ENCODE results near the gene MUC4.

The MUC4 gene

DNA sequence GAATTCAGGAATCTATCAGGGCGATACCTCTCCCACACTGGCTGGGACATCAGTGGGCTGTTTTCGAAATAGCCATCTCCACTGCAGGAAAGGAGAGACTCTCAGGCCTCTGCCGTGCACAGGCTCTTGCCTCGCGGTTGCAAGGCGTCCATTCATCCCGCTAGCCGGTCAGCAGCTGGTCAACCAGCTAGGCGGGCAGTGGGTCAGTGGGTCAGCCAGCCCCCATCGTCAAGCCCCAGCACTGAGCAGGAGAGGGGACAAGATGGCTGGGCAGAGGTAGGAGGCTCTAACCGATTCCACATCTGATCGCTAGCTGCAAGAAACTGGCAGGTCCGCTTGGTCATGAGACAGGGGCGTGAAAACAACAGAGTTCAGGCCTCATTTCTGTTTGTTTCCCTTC is 45.1 kb downstream of the MUC4 start:
- no peak overlapping the region for H3K4me3 ChIP-seq (ENCODE audit: low read length)
- DNase-seq (ENCODE audit: low read depth) = no peak
- TF ChIP-seq, protein P1, sequence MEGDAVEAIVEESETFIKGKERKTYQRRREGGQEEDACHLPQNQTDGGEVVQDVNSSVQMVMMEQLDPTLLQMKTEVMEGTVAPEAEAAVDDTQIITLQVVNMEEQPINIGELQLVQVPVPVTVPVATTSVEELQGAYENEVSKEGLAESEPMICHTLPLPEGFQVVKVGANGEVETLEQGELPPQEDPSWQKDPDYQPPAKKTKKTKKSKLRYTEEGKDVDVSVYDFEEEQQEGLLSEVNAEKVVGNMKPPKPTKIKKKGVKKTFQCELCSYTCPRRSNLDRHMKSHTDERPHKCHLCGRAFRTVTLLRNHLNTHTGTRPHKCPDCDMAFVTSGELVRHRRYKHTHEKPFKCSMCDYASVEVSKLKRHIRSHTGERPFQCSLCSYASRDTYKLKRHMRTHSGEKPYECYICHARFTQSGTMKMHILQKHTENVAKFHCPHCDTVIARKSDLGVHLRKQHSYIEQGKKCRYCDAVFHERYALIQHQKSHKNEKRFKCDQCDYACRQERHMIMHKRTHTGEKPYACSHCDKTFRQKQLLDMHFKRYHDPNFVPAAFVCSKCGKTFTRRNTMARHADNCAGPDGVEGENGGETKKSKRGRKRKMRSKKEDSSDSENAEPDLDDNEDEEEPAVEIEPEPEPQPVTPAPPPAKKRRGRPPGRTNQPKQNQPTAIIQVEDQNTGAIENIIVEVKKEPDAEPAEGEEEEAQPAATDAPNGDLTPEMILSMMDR (conservative IDR thresholded peaks at IDR 0.05; ENCODE audit: low read length) = no peak

DNA sequence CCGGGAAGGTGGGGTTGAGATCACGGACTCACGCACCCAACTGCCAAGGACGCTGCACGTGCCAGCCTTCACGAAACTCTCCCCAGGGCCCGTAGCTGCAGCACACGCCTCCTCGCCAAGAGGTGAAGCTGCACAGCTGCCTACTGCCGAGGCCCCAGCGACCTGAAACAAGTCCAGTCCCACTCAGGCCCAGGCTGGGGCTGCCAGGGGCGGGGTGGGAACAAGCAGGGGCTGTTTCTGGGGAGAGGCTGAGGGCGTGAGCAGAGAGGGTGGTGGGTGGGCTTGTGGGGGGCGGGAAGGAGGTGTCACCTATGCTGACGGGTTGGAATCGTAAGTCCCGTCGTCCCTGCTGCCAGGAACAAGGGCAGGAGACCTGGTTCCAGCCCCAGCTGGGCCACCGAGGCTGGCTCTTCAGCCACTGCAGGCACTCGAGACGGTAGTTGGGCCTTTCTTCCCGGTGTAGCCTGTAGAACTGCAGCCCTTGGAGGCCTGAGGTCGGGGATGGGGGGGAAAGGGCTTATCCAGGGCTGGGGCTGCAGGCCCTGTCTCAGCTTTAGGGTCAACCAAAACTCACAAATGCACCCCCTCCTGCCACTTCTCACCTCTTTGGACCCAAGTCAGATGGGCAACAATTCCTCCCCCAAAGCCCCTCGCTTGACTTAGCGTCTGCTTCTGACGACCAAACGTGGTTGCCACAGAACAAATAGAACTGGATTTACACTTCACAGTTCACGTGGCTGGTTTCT is 46.6 kb downstream of the MUC4 start:
- TF ChIP-seq, protein P1 (conservative IDR thresholded peaks at IDR 0.05; ENCODE audit: low read length) = no peak
- no peak overlapping the region for H3K4me3 ChIP-seq (ENCODE audit: low read length)
- no peak for DNase-seq (ENCODE audit: low read depth)

DNA sequence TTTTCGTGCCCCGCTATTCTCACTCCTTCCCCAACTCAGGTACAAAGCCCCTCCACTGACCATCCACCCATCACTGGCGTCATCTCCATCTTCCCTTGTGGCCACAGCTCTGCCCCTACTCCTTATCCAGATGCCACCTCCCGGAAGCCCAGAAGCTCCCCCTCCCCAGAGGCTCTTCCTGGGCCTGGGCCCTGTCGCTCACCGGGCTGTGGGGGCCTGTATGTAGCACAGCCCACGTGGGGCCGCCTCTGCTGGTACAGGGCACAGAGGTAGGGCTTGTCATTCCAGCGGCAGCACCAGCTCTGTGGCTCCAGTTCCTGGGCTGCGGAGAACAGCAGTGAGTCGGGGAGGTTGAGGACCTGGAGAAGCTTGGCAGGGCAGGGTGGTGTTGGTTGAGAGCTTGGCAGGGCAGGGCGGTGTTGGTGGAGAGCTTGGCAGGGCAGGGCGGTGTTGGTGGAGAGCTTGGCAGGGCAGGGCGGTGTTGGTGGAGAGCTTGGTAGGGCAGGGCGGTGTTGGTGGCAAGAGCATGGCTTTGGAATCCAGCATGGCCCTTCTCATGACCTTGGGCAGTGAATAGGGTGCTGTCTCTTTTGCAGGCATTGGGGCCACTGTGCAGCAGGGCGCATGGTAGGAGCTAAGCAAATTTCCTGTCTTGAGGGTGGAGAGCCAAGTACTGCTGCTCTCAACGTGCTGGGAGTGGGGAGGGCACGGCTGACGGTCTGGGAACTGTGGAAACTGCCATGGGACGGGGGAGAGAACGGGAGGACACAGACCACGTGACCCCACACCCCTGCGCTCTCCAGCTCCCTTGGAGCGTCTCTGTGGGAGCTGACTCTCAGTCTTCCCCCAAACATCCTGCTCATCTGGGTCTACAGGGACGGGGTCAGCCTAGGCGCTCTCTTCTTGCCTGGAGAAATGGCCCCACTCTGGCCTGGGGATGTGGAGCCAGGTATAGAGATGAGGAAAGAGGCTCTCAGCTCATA is 47.6 kb downstream of the MUC4 start:
- no peak overlapping the region for H3K4me3 ChIP-seq (ENCODE audit: low read length)
- no peak for DNase-seq (ENCODE audit: low read depth)
- TF ChIP-seq, protein P1 (conservative IDR thresholded peaks at IDR 0.05; ENCODE audit: low read length) = no peak

DNA sequence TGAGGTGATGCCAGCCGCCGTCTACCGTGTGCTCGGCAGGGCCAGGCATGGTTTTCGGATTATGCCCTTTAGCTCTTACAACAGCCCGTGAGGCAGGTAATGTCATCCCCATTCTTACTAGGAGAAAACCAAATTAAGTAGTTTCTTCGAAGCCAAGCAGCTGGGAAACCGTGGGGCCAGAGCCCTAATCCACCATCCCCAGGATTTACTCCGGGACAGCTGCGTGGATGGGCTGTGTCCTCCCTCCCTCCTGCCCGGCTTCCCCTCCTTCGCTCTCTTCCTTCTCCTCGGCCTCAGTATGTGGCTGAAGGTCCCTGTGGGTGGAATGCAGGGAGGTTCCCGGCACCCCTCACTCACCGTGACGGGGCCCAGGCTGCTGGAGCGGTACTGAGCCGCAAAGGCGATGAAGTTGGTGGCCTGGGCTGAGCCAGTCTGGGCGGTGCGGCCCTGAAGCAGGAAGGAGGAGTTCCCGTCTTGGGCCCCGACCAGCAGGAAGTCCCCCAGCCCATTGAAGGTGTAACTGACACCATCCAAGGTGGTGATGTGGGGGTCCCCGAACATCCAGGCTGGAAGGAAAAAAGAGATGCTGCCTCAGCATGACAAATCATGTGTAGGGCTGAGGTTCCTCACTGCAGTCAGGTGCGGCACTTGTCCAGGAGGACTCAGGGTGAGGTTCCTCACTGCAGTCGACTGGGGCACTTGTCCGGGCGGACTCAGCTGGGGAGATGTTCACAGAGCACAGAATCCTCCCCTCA is 48.5 kb downstream of the MUC4 start:
- TF ChIP-seq, protein P1 (conservative IDR thresholded peaks at IDR 0.05; ENCODE audit: low read length) = no peak
- DNase-seq (ENCODE audit: low read depth) = no peak
- no peak overlapping the region for H3K4me3 ChIP-seq (ENCODE audit: low read length)

DNA sequence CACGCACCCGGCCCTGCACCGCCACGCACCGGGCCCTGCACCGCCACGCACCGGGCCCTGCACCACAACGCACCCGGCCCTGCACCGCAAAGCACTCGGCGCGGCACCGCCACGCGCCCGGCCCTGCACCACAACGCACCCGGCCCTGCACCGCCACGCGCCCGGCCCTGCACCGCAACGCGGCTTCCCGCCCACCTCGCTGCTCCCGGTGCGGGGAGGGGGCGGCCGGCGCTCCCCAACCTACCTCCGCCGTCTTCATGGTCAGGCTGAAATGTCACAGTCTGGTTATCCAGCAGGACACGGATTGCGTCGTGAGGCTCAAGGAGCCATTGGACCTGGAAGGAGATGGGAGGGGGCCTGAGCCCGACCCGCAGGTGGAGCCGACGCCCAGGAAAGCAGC is 49.1 kb downstream of the MUC4 start:
- TF ChIP-seq, protein P1 (conservative IDR thresholded peaks at IDR 0.05; ENCODE audit: low read length) = no peak
- DNase-seq (ENCODE audit: low read depth) = no peak
- no peak overlapping the region for H3K4me3 ChIP-seq (ENCODE audit: low read length)

DNA sequence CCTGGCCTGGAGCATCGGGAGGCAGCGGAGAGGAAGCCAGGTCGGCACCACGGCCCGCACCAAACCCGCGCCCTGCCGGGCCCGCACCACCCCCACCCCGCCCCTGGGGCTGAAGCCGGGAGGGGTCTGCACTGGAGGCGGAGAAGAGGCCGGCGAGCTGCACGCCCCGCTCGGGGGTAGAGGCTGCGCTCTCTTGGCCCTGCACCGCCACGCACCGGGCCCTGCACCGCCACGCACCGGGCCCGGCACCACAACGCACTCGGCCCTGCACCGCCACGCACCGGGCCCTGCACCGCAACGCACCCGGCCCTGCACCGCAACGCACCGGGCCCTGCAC is 49.5 kb downstream of the MUC4 start:
- TF ChIP-seq, protein P1 (conservative IDR thresholded peaks at IDR 0.05; ENCODE audit: low read length) = no peak
- no peak for DNase-seq (ENCODE audit: low read depth)
- no peak overlapping the region for H3K4me3 ChIP-seq (ENCODE audit: low read length)

Measured in AG10803 (cell line).